ENCODE data around the gene ELOA. TPM values are rescaled to one million over a fixed set of nuclear protein-coding genes. Genes with fewer than 3 reads are reported as not detected.

Gene ELOA
- total RNA-seq, 4 donors from 2014 or later, result 37.8 to 44.0 (median 41.2) TPM

DNA sequence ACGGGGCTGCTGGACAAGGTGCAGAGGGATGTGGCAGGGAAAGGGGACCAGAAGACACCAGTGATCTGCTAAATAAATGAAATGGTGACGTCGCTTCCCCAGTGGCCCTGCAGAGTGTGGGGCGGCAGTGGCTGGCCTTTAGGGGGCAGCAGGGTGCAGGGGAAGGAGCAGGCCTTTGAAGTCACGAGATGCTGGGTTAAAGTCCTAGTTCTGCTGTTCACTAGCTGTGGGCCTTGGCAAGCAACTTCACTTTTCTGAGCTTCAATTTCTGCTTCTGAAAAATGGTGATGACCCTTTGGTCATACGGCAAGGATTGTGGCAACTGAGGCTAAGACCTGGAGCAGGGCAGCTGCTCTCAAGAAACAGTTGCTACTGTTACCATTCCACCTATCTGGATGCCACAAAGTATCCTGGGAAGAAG, 66.5 kb downstream of the ELOA start:
- WGBS, 2 donors, result 27 to 37% methylated on average over 6 of the region's 6 CpGs
- Histone ChIP-seq H3K4me1 (peaks cover 0 to 18% (median 0%) of the 10 kb centered on the region in 3 donors), H3K4me3 (no peak overlapping the region), H3K9me3 (no peaks in the 10 kb centered on the region), H3K27me3 (no peaks in the 10 kb centered on the region), H3K27ac (peak overlapping the region in 2 of 4 donors; percentile 3 to 42), H3K36me3 (peaks cover 0 to 49% (median 0%) of the 10 kb centered on the region in 3 donors)
- TF ChIP-seq POLR2A (IDR thresholded peaks at IDR 0.05), result no peak
- TF ChIP-seq, protein P1, sequence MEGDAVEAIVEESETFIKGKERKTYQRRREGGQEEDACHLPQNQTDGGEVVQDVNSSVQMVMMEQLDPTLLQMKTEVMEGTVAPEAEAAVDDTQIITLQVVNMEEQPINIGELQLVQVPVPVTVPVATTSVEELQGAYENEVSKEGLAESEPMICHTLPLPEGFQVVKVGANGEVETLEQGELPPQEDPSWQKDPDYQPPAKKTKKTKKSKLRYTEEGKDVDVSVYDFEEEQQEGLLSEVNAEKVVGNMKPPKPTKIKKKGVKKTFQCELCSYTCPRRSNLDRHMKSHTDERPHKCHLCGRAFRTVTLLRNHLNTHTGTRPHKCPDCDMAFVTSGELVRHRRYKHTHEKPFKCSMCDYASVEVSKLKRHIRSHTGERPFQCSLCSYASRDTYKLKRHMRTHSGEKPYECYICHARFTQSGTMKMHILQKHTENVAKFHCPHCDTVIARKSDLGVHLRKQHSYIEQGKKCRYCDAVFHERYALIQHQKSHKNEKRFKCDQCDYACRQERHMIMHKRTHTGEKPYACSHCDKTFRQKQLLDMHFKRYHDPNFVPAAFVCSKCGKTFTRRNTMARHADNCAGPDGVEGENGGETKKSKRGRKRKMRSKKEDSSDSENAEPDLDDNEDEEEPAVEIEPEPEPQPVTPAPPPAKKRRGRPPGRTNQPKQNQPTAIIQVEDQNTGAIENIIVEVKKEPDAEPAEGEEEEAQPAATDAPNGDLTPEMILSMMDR (IDR thresholded peaks at IDR 0.05), result peak; percentile 56 to 86 (median 76)
- intact Hi-C loops (cut with DNase I), result loop anchor here (10.0 kb wide), 1 partner anchor 55 kb away; the partner anchor contains the start of gene FUCA1
- DNase-seq, result peak; percentile 26

DNA sequence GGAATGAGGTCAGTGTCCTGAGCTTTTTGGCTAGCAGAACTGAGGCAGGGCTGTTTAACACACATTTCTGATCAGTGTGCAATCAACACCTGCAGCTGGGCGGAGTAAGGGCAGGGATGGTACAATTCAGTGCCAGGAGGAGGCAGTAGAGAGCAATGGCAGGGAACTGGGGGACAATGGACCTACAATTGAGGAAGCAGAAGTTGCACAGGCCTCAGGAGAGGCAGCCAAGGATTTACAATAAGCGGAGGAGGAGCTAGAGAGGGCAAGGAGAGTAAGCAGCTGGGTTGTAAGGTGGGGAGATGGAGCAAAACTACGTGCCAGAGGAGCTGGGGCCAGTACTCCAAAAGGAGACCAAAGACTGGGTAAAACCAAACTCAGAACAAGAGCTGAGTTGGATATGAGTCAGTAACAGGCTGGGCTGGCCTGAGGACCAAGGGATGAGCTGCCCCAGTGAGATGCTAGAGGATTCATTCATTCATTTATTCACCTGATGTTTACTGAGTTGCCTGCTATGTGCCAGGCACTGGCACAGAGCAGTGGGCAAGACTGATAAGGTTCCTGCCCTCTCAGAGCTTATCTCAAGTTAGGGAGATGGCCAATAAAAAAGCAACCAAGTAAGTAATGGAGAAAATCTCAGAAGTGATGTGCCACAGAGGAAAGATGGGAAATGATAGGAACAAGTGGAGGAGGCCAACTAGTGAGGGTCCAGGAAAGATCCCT, 67.7 kb downstream of the ELOA start:
- Histone ChIP-seq H3K36me3 (peaks cover 0 to 61% (median 3%) of the 10 kb centered on the region in 3 donors), H3K4me1 (peaks cover 0 to 18% (median 0%) of the 10 kb centered on the region in 3 donors), H3K9me3 (no peaks in the 10 kb centered on the region), H3K27ac (no peak overlapping the region), H3K4me3 (no peak overlapping the region), H3K27me3 (no peaks in the 10 kb centered on the region)
- DNase-seq, result no peak
- 60 to 74% methylated on average over 3 of the region's 3 CpGs for WGBS, 2 donors
- intact Hi-C loops (cut with DNase I), result no loop called here
- TF ChIP-seq, protein P1 (IDR thresholded peaks at IDR 0.05), result peak; percentile 41 to 76 (median 56)
- no peak for TF ChIP-seq POLR2A (IDR thresholded peaks at IDR 0.05)

Other genes with a start within 250 kb of the ELOA start
- gene E2F2, start 212.2 kb upstream of the ELOA start, total RNA-seq, result 10 to 100 TPM; 10.1 to 16.9 (median 11.8) TPM
- gene ID3, start 184.0 kb upstream of the ELOA start, total RNA-seq, result 10 to 100 TPM; 12.6 to 62.9 (median 37.5) TPM
- gene RPL11, start 51.7 kb upstream of the ELOA start, total RNA-seq, result 1,000 to 10,000 TPM in 2 of 4 donors, 100 to 1,000 TPM in 2; 698 to 1,431 (median 989) TPM
- gene PITHD1, start 34.9 kb downstream of the ELOA start, total RNA-seq, result 10 to 100 TPM; 57.4 to 86.3 (median 78.0) TPM
- 10 to 100 TPM; 51.9 to 75.5 (median 64.4) TPM for gene LYPLA2, start 47.7 kb downstream of the ELOA start, total RNA-seq
- 10 to 100 TPM; 55.1 to 81.0 (median 60.4) TPM for gene GALE, start 57.3 kb downstream of the ELOA start, total RNA-seq
- 10 to 100 TPM; 14.3 to 38.9 (median 26.6) TPM for gene HMGCL, start 82.0 kb downstream of the ELOA start, total RNA-seq
- 10 to 100 TPM; 10.1 to 32.2 (median 17.5) TPM for gene FUCA1, start 124.8 kb downstream of the ELOA start, total RNA-seq
- under 1 TPM in 1 of 4 donors, not detected in 3; under 0.01 TPM for gene CNR2, start 169.9 kb downstream of the ELOA start, total RNA-seq
- gene PNRC2, start 216.4 kb downstream of the ELOA start, total RNA-seq, result 100 to 1,000 TPM in 1 of 4 donors, 10 to 100 TPM in 3; 42.6 to 123 (median 88.7) TPM
- 10 to 100 TPM; 45.1 to 96.1 (median 67.1) TPM for gene SRSF10, start 236.9 kb downstream of the ELOA start, total RNA-seq